Activated naive CD4-positive, alpha-beta T cell treated with anti-CD3 and anti-CD28 coated beads, Interleukin-2, amount 50 U/mL, for 16 hours (primary cell): ENCODE data around the gene MCRIP1.

Experiments
- DNase-seq: peaks from one replicate; pipeline ENCODE4 v3.0.0-alpha.2; 2020

MCRIP1 gene, protein sequence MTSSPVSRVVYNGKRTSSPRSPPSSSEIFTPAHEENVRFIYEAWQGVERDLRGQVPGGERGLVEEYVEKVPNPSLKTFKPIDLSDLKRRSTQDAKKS

DNA sequence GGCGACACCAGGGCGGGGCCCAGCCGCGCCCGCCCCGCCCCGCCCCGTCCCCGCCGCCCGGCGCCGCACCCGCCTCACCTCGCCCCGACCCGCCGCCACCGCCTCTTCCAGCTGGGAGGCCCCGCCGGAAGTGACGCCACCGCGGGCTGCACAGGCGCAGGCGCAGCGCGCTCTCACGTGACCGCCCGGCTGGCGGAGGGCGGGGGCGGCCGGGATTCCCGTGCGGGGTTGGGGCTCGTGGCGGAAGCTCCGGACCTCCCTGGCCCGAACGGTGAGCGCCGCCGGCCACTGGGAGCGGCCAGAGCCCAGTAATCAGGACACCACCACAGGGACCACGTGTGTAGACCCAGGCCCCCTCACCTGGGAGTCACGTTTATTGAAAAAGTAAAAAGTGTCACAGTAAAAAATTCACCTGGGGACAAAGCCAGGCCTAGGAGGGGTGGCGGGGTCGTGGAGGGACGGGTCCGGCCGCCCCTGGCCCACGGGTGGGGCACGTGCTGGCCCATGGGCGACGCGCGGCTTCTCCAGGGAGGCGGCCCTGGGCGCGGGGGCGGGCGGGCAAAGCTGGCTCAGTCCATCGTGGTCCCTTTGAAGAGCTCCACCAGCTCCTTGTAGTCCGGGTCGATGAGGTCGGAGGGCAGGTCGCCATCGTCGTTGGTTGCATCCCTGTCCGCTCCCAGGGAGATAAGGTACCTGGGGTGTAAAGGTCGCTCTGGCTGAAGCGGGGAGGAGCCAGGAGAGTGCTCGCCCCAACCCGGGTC lies at the start of gene MCRIP1:
Gene MCRIP1, minus strand, starts transcription at position 132 of the 761 bp plus-strand sequence. CDS start 8,785 bp downstream, outside the sequence.
- DNase-seq: peak; percentile 95

DNA sequence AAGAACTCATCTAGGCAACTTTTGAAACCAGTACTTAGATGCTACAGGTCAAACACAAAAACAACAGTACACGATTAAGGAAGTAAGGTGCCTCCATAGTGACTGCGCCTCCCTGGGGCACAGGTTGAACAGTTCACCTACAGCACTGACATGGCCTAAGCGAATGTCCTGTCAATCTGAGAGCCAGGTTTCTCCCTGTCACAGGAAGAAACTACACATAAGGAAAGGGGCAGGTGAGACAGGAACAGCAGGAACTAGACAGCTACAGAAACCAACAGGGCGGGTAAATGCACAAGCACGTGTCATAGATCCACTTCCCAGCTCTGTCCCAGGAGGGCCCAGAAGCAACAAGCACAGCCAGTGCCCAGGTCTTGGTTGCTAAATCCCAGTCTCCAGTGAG lies 46.0 kb upstream of the MCRIP1 start:
- no peak for DNase-seq

DNA sequence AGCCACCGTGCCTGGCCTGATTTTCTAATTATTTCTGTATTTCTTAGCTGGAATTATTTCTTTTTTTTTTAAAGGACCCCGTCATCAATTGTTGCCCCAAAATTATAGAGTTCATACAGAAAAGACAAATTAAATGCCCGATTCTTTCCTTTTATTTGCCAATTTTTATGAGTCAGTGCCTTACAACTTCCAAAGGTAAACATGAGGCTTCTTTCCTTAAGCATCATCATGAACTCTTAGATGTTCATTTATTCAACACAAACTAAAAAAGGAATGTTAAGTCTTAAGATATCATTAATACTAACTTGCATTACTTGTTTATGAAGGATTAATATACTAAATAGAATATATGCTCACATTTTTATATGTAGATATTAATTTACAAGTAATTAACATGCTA lies 45.2 kb upstream of the MCRIP1 start:
- no peak for DNase-seq

DNA sequence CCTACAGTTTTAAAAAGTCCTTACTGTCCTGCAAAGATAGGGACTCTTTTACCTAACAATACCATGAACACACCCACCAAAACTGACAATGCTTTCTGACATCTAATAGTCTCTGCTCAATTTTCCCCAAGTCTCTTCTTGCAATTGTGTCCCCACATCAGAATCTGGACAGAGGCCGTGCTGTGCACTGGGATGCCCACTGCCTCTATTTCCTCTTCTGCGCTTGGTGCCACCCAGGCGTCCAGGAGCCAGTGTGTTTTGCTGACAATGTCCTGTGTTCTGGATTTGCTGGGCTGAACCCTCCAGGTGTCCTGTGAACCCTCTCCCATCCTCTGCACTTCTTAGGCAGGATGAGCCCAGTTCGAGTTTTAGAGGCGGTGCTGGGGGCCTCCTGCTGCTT lies 44.5 kb upstream of the MCRIP1 start:
- DNase-seq: no peak

DNA sequence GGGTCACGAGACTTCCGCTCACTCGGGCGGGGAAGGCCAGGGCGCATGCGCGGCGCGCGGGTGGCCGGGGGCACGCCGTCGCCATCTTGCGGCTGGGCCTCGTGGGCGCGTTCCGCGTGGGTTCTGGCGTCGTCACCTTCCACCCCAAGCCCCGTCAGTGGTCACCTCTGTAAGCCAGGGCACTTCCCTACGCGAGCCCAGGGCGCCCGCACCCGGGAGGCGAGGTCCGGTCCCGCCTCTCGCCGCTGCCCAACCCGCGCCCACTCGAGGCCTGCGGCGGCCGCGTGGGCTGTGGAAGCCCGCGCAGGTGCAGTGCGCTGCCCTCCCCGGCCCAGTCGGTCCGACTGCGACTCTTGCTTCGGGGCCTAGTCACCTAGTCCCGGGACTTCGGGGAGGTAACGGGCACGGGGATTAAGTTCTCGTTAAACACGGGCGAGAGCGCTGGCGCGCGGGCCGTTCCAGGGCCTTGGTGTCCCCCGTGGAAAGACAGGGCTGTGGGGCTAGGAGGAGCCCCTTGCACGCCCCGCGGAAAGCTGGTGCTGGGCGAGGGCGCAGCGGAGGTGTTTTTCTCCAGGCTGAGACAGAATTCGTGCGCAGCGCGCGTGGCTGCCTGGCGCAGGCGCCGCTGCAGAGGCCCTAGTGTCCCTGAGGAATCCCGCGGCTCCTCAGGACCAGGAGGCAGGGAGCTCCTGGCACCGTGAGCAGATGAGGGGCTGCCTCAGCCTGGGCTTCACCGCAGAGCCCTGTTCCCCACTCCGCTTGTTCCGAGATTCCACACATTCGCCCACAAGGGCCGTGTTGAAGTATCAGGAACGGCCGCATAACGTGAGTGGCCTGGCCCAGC lies 38.5 kb upstream of the MCRIP1 start:
- DNase-seq: peak; percentile 96

DNA sequence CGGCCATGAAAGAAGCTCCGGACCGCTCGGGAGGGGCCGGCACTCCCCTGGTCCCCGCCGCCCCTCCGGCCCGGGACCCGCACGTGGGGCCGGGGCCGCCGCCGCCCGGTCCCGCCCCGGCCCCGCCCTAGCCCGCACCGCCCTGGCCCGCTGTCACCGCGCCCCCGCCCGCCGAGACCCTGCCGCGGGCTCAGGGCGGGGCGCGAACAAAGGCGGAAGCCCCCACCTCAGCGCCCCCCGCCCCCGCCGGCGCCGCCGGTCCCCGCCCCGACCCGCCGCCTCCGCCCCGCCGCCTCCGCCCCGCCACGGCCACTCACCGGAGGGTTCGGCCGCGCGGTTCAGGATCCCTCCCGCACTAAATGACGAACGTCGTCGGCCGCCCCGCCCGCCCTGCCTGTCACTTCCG lies 37.9 kb upstream of the MCRIP1 start, which contains the start of gene ARHGDIA:
Gene ARHGDIA, minus strand, starts transcription at position 357 of the 406 bp plus-strand sequence. CDS start 1,407 bp downstream, outside the sequence.
- no peak for DNase-seq

DNA sequence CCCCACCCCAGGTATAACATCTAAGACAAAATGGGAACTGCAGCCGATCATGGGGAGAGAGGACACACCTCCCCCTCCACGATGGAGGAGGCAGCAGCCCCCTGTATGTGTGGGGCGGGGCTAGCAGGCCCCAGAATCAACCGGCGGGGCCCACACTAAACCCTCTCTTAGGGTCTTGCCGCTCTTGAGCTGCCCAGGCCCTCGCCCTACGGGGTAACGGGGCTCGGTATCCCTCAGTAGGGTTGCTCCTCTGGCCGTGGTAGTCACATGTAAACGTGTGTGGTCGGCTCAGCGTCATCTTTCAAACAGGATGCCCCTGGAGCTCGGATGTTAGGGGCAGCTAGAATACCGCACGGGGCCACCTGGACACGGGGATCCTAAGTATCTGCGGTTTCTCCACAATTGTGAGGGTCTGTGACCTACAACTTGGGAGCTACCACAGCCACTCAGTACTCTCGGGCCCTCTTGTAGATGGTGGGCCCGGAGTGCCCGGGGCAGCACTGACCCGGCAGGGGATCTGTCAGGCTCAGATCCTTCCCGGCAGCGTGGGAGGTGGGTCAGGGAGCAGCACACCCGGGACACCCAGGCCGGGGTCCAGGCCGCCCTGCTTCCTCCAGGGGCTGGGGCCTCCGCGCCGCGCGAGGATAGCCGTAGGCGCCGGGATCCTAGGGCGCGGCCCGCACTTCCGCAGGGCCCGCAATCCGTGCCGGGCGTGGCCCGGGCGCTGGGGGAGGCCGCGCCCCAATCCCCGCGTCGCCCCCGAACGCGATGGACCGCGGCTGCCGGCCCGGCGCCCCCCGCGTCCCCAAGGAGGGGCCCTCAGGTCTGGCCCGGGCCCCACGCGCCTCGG lies 37.3 kb upstream of the MCRIP1 start:
- DNase-seq: peak; percentile 45

DNA sequence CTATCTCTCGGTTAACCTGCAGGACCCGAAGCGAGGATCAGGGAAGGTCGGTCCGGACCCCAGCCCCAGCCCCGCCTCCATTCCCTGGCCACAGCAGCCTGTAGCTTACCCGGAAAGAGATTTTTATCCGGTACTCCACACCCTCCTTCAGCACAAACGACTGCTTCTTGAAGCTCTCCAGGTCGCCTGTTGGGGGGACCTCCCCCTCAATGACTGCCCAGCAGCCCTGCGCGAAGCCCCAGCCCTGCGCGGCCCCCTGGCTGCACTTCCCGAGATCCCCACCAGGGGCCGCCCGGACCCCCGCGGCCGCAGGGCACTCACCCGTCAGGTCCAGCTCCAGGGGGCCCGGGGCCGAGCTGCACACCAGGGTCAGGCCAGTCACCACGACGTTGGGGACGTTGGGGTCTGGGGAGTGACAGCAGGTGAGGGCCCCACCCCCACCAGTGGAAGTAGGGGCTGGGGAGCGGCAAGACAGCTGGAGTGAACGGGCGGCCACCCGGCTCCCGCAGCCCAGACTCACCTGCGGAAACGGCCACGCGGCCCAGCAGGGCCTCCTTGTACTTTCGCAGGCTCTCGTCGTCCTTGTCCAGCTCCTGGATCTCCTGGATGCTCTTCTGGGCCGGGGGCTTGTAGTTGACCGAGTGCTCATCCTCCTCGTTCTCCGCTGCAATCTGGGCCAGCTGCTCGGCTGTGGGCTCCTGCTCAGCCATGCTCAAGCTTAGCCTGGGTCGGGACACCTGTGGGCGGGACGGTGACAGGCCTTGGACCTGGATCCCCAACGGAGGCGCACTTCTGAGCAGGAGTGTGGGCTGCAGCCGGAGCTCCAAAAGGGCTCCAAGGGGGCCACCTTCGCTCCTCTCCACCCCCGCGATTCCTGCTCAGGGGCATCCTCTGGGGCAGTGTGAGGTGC lies 36.4 kb upstream of the MCRIP1 start:
- peak; percentile 45 for DNase-seq

DNA sequence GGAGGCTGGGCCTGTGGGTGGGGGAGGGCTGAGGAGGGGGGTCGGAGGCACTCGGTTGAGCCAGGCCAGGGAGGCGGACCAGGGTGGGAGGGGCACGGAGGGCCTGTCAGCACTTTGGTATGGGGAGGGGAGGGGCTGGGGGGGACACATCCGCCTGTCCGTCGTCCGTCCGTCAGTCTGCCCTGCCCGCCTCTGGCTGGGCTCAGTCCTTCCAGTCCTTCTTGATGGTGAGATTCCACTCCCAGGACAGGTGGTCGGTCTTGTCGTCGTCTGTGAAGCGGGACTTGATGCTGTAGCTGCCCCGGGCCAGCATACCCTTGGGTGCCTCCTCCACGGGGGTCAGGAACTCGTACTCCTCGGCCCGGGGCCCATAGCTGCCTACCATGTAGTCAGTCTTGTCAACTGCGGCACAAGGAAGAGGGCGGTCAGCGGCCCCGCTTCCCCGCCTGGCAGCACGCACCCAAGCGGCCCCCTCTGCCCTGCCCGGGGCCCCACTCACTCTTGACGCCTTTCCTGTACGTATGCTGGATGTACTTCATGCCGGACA lies 35.7 kb upstream of the MCRIP1 start:
- no peak for DNase-seq

DNA sequence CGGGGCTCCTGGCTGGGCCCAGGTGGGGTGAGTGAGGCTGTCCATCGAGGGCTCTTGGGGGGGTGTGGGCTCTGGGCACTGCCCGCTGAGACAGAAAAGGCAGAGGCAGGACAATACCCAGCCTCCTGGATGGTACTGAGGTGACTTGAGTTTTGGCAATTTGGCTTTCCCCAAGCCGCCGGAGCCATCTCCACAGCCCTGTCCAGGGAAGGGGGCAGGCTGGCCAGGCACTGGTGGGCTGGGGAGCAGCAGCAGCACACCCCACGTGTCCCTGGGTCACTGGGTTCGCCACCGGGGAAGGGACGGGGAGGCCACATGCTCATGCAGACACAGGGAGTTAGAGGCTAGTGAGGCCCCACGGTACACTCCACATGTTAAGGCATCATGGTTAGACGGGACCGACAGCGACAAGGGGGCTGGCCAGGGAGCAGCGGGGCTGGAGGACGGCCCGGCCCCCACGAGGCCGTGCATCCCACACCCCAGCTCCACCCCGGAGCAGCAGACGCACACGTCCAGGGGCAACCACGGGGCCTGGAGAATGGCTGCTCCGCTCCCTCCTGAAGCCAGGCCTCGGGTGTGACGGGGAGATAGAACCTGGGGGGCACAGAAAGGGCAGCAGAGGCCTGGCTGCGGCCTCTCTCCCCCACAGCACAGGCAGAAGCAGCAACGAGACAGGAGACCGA lies 35.0 kb upstream of the MCRIP1 start:
- no peak for DNase-seq

DNA sequence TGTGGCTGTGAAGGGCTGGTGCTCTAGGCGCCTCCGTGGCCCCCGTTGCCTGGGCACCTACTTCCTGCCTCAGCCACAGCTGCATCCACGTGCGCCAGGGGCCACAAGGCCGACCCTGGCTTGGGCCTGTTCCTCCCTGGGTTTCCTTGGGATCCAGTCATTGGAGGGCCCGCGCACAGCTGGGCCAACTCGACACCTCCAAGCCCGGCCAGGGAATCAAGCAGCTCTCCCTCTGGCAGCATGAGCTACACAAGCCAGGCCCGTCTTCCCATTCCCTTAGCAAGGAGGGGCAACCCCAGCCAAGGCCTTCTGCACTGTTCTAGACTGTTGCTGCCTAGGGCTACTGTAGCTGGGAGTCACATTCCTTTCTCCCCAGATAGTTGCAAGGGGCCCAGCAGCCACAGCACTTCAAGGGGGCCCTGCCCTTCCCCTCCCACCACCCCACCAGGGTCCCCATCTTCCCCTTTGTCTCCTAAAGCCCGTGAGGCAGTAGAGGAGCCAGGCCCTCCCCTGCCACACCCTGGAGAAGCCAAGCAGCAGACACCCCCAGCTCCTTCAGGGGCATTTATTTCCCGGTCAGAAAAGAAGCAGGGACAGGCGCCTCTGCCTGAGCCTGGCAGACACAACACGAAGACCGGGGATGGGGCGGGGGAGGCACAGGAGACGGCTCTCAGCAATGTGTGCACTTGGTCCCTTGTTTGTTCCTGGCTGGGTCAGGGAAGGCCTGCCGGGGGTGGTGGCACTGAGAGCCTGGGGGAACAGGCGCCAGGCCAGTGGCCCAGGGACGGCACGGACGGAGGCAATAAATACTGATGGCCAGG lies 34.3 kb upstream of the MCRIP1 start:
- no peak for DNase-seq

DNA sequence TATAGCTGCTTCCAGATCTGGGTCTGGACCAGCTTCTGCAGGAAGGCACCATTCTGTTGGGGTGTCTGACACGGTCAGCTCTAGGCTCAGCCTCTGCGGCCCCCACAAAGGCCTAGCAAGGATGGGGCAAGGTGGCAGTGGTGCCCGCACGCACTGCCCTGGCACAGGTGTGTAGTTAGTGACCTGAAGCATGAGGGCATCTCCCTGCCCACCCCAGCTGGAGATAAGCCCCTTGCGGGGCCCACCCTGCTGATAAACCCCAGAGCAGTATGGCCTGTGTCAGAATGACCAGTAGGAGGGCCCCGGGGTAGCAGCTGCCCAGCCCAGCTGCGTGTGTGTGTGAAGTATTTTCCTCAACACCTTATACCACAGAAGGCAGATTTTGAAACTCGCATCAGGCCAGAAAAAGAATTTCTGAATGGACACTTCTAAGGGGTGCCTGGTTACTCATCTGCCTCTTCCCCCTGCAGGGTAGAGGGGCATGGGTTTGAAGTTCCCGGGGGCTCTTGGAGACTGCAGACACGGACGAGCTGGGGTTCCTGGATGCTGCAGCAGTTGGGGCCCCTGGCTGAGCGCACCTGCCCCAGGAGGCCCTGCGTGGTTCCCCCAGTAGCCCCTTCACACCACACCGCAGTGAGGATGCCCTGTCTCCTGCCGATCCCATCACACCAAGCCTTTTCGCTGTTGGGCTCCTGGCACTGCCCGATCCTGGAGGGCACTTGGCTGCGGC lies 33.5 kb upstream of the MCRIP1 start:
- no peak for DNase-seq

DNA sequence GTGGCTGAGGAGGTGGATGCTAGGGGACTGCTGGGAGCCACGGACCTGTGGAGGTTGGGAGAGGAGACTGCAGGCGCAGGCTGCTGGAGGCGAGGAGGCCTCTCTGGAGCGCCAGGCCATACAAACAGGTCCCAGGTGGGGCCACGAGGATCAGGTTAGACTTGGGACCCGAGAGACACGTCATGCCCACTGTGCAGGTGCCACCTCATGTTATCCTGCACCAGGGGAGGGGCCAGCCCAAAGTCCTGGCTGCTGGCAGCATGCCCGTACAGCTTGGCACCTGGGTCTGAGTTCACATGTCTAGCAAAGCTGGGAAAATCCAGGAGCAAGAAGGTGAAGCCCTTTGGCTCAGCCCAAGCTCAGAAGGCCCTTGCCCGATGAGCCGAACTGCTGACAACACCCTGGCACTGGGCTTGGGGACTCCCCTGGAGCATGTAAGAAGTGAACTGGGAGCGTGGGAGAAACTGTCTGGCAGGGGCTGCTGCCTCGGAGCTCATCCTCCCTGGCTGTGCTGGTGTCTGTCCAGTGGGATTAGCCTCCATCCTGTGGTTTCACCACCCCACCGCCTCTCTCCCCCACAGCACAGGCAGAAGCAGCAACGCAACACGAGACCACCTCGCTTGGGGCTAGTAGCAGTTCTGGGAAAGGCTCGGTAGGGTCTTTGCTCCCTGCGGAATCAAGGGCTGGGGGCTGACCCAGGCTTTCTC lies 32.8 kb upstream of the MCRIP1 start:
- no peak for DNase-seq

DNA sequence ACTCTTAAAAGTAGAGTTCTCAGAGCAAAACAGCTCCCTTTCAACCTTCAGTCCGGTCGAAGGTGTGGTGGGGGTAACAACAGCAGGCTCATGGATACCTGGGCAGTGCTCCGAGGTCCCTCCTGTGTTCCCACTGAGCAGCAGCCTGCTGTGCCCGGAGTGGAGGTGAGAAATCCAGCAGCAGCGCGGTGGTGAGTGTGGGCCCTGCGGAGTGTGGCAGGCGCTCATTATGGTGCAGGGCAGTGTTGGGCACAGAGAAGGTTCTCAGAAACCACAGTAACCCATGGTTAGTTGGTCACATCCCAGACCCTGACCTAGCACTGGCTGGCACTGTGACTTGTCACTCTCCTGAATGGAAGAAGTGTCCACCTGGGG lies 32.3 kb upstream of the MCRIP1 start:
- DNase-seq: no peak

DNA sequence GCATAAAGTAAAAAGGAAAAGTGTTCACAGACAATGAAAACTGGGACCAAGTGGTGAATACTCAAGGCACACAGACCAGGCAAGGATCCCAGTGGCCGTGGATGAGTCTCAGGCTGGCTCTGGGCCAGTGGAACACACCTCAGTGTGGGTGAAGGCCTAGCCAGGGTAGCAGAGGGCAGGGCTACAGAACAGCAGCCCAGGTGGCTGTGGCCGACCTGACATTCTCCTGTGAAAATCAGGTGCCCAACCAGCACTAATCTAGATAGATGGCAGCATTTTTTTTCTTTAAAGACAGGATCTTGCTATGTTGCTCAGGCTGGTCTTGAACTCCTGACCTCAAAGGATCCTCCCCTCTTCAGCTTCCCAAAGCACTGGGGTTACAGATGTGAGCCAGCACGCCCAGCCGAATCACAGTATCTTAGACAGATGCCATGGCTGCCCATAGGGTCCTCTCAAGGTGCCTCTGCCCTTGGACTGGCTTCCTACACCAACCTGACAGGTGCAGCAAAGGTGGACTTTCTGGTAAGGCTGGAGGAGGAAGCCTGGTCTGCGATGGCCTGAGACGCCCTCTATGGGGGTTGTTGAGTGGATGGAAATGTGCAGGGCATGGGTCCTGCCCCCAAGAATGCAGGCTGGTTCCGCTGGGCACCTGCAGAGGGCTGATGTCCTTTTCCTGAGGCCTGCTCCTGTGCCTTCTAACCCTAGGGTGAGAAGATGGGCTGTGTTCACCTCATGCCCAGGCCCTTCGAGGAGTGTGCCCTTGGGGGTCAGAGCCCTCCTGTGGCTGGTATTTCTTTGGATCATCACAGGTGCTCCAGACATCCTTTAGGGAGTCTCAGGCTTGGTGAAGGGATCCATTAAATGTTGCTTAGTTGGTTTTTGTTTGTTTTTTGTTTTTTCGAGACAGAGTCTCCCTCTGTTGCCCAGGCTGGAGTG lies 31.0 kb upstream of the MCRIP1 start:
- no peak for DNase-seq

DNA sequence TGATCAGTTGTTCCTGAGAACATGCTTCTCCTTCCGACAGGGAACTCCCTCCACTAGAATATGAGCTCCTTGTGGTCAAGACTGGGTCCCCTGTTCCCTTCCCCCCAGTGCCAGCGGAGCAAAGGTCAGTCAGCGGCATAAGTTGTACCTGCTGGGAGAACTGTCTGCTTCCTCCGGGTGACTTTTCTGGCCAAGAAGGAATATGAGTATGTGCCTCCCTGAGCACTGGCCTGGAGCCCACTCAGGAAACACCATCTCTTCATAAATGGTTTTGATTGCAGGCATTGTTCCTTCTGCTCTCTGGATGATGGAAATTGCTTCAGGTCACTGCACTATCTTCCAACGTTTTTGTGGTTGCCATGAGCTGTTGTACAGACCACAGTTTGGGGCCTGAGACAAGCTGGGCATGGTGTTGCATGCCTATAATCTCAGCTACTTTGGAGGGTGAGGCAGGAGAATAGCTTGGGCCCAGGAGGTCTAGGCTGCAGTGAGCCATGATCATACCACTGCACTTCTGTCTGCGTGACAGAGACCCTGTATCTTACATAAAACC lies 30.1 kb upstream of the MCRIP1 start:
- no peak for DNase-seq
